Liver (tissue), 9 donors: Measurements from ENCODE around the gene FREM1. TPM values are rescaled to one million over a fixed set of nuclear protein-coding genes. Genes with fewer than 3 reads are reported as not detected.

Experiments
- DNase-seq: peaks from one replicate; pipeline ENCODE4 v3.0.0-alpha.2; 2017; ENCODE audit warnings: low spot score
- H3K27ac ChIP-seq, 2 donors: one replicate each; pipeline ENCODE4 v1.7.0; 2013; ENCODE audit warnings: inconsistent platforms in 2 of 2, low read length in 2 of 2, control low read depth in 1 of 2, low read depth in 1 of 2, mild to moderate bottlenecking in 1 of 2
- H3K27me3 ChIP-seq, 4 donors: one replicate each; pipeline versions ENCODE4 v1.6.1 to v1.7.0; 2013; ENCODE audit warnings: low read length in 3 of 4, inconsistent platforms in 1 of 4, mild to moderate bottlenecking in 1 of 4, moderate library complexity in 1 of 4; ENCODE audit not compliant: control insufficient read depth in 4 of 4, insufficient read depth in 4 of 4
- H3K36me3 ChIP-seq, 4 donors: one replicate each; pipeline versions ENCODE4 v1.6.1 to v1.7.0; 2013; ENCODE audit warnings: low read length in 3 of 4, mild to moderate bottlenecking in 3 of 4, low read depth in 1 of 4, moderate library complexity in 1 of 4; ENCODE audit not compliant: control insufficient read depth in 4 of 4, insufficient read depth in 3 of 4
- H3K4me1 ChIP-seq, 4 donors: one replicate each; pipeline versions ENCODE4 v1.6.1 to v1.7.0; 2013; ENCODE audit warnings: low read length in 3 of 4, mild to moderate bottlenecking in 3 of 4, moderate library complexity in 1 of 4; ENCODE audit not compliant: control insufficient read depth in 4 of 4, insufficient read depth in 4 of 4
- H3K4me3 ChIP-seq, 3 donors: one replicate each; pipeline versions ENCODE4 v1.6.1 to v1.7.0; 2013; ENCODE audit warnings: low read length in 3 of 3, control low read depth in 1 of 3, low read depth in 1 of 3, mild to moderate bottlenecking in 1 of 3
- H3K9ac ChIP-seq, 2 donors: one replicate each; pipeline ENCODE4 v1.7.0; 2013; ENCODE audit warnings: low read length in 2 of 2, mild to moderate bottlenecking in 2 of 2, moderate library complexity in 2 of 2, control low read depth in 1 of 2, low read depth in 1 of 2
- H3K9me3 ChIP-seq, 4 donors: one replicate each; pipeline versions ENCODE4 v1.6.1 to v1.7.0; 2013; ENCODE audit warnings: low read length in 3 of 4; ENCODE audit not compliant: control insufficient read depth in 4 of 4
- ATF3 ChIP-seq: IDR thresholded peaks from 2 replicates; pipeline ENCODE4 v1.6.1; 2016; ENCODE audit warnings: antibody characterized with exemption
- CTCF ChIP-seq: fragments of 150-350 bp; IDR thresholded peaks from 2 replicates; pipeline ENCODE4 v1.5.1; 2017; ENCODE audit warnings: improper control_type of control experiment, low read depth, low read length; ENCODE audit not compliant: missing input control
- EGR1 ChIP-seq, 2 donors: IDR thresholded peaks; 2 replicates each; pipeline ENCODE4 v1.6.1; 2016 to 2018; ENCODE audit warnings: antibody characterized with exemption in 2 of 2, low read depth in 2 of 2
- FOXA1 ChIP-seq: IDR thresholded peaks from 2 replicates; pipeline ENCODE4 v1.6.1; 2016; ENCODE audit warnings: antibody characterized with exemption
- FOXA2 ChIP-seq: IDR thresholded peaks from 2 replicates; pipeline ENCODE4 v1.6.1; 2016; ENCODE audit warnings: antibody characterized with exemption
- GABPA ChIP-seq, 2 donors: IDR thresholded peaks in 1 of 2; conservative IDR thresholded peaks in 1 of 2; 2 replicates each; pipeline ENCODE4 v1.6.1; 2016; ENCODE audit warnings: antibody characterized with exemption in 2 of 2, mild to moderate bottlenecking in 1 of 2, moderate library complexity in 1 of 2
- HNF4A ChIP-seq, 2 donors: conservative IDR thresholded peaks; 2 replicates each; pipeline ENCODE4 v1.6.1; 2016; ENCODE audit warnings: antibody characterized with exemption in 2 of 2, mild to moderate bottlenecking in 2 of 2
- HNF4G ChIP-seq: IDR thresholded peaks from 2 replicates; pipeline ENCODE4 v1.6.1; 2016; ENCODE audit warnings: antibody characterized with exemption
- JUND ChIP-seq, 2 donors: IDR thresholded peaks; 2 replicates each; pipeline ENCODE4 v1.6.1; 2016; ENCODE audit warnings: antibody characterized with exemption in 2 of 2
- NR2F2 ChIP-seq: IDR thresholded peaks from 2 replicates; pipeline ENCODE4 v1.6.1; 2016; ENCODE audit warnings: antibody characterized with exemption
- RAD21 ChIP-seq, 2 donors: IDR thresholded peaks; 2 replicates each; pipeline ENCODE4 v1.6.1; 2016; ENCODE audit warnings: antibody characterized with exemption in 2 of 2, mild to moderate bottlenecking in 2 of 2
- RXRA ChIP-seq, 2 donors: IDR thresholded peaks; 2 replicates each; pipeline ENCODE4 v1.6.1; 2017 to 2018; ENCODE audit warnings: antibody characterized with exemption in 2 of 2, mild to moderate bottlenecking in 1 of 2
- SP1 ChIP-seq: IDR thresholded peaks from 2 replicates; pipeline ENCODE4 v1.6.1; 2018; ENCODE audit warnings: antibody characterized with exemption, mild to moderate bottlenecking
- TAF1 ChIP-seq: conservative IDR thresholded peaks from 2 replicates; pipeline ENCODE4 v1.6.1; 2016; ENCODE audit warnings: antibody characterized with exemption, mild to moderate bottlenecking
- WGBS: extraction: QIAGEN DNeasy Blood & Tissue Kit; methylation state at CpG from one replicate; pipeline ENCODE4 v1.1.7; 2013; 5-methylcytosine and 5-hydroxymethylcytosine counted together
- polyA plus RNA-seq, 2 donors: library from polyadenylated mRNA; stranded (reverse) in 1 of 2; unstranded in 1 of 2; fragments of 200-250 nt in 1 of 2; fragments of >200 nt in 1 of 2; fragmentation: Nextera tagmentation in 1 of 2; extraction: Ambion mirVana in 1 of 2; gene quantifications; one replicate each; pipeline versions ENCODE4 v1.2.1 to v1.2.3, GENCODE V29; 2013 to 2015
- total RNA-seq, 2 donors: library from RNA; depleted of rRNA; stranded (reverse); fragments of >200 nt; gene quantifications; one replicate each; pipeline ENCODE4 v1.2.3, GENCODE V29; 2014
- TF ChIP-seq, protein P1 (sequence below): IDR thresholded peaks from 2 replicates; pipeline ENCODE4 v1.6.1; 2016; ENCODE audit warnings: antibody characterized with exemption, mild to moderate bottlenecking
- TF ChIP-seq, protein P2 (sequence below): IDR thresholded peaks from 2 replicates; pipeline ENCODE4 v1.6.1; 2016; ENCODE audit warnings: antibody characterized with exemption
- TF ChIP-seq, protein P3 (sequence below): IDR thresholded peaks from 2 replicates; pipeline ENCODE4 v1.6.1; 2016; ENCODE audit warnings: antibody characterized with exemption
- donor health status: healthy.
- donor health status: healthy.
- donor health status: healthy.
- donor health status: healthy.
- donor health status: healthy.

The FREM1 gene
- total and polyA plus RNA-seq, 4 donors, result 0.39 to 4.7 (median 1.1) TPM

- H3K4me3 ChIP-seq, result no peak overlapping the region
- WGBS, result 78% methylated on average over 3 of the region's 3 CpGs
- peaks cover 0 to 9% (median 0%) of the 10 kb centered on the region in 4 donors for H3K27me3 ChIP-seq
- no peaks in the 10 kb centered on the region for H3K4me1 ChIP-seq
- H3K9ac ChIP-seq, result no peak overlapping the region
- DNase-seq, result no peak
- no peaks in the 10 kb centered on the region for H3K9me3 ChIP-seq
- H3K27ac ChIP-seq, result no peak overlapping the region
- H3K36me3 ChIP-seq, result no peaks in the 10 kb centered on the region
- TF ChIP-seq HNF4A (conservative IDR thresholded peaks at IDR 0.05) (no peak), CTCF (no peak), SP1 (no peak), RXRA (IDR thresholded peaks at IDR 0.05) (no peak), FOXA2 (no peak), HNF4G (no peak), EGR1 (IDR thresholded peaks at IDR 0.05; ENCODE audit: low read depth in 2 of 2) (no peak), NR2F2 (no peak), FOXA1 (no peak), JUND (IDR thresholded peaks at IDR 0.05) (no peak), ATF3 (no peak), GABPA (IDR thresholded peaks at IDR 0.05 in 1 of 2, conservative IDR thresholded peaks at IDR 0.05 in 1 of 2) (no peak), TAF1 (no peak), RAD21 (IDR thresholded peaks at IDR 0.05) (no peak)
- TF ChIP-seq, protein P1, sequence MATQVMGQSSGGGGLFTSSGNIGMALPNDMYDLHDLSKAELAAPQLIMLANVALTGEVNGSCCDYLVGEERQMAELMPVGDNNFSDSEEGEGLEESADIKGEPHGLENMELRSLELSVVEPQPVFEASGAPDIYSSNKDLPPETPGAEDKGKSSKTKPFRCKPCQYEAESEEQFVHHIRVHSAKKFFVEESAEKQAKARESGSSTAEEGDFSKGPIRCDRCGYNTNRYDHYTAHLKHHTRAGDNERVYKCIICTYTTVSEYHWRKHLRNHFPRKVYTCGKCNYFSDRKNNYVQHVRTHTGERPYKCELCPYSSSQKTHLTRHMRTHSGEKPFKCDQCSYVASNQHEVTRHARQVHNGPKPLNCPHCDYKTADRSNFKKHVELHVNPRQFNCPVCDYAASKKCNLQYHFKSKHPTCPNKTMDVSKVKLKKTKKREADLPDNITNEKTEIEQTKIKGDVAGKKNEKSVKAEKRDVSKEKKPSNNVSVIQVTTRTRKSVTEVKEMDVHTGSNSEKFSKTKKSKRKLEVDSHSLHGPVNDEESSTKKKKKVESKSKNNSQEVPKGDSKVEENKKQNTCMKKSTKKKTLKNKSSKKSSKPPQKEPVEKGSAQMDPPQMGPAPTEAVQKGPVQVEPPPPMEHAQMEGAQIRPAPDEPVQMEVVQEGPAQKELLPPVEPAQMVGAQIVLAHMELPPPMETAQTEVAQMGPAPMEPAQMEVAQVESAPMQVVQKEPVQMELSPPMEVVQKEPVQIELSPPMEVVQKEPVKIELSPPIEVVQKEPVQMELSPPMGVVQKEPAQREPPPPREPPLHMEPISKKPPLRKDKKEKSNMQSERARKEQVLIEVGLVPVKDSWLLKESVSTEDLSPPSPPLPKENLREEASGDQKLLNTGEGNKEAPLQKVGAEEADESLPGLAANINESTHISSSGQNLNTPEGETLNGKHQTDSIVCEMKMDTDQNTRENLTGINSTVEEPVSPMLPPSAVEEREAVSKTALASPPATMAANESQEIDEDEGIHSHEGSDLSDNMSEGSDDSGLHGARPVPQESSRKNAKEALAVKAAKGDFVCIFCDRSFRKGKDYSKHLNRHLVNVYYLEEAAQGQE, result no peak
- TF ChIP-seq, protein P2, sequence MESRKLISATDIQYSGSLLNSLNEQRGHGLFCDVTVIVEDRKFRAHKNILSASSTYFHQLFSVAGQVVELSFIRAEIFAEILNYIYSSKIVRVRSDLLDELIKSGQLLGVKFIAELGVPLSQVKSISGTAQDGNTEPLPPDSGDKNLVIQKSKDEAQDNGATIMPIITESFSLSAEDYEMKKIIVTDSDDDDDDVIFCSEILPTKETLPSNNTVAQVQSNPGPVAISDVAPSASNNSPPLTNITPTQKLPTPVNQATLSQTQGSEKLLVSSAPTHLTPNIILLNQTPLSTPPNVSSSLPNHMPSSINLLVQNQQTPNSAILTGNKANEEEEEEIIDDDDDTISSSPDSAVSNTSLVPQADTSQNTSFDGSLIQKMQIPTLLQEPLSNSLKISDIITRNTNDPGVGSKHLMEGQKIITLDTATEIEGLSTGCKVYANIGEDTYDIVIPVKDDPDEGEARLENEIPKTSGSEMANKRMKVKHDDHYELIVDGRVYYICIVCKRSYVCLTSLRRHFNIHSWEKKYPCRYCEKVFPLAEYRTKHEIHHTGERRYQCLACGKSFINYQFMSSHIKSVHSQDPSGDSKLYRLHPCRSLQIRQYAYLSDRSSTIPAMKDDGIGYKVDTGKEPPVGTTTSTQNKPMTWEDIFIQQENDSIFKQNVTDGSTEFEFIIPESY, result no peak
- TF ChIP-seq, protein P3, sequence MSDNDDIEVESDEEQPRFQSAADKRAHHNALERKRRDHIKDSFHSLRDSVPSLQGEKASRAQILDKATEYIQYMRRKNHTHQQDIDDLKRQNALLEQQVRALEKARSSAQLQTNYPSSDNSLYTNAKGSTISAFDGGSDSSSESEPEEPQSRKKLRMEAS, result no peak
Measured at GRCh38 chr9:14849296-14849695, 60.9 kb downstream of the FREM1 start.
